Ramos (cell line): ENCODE results near the gene ALDH16A1.

ENCODE experiments used
- in situ Hi-C: fragments of 300-500 bp; cut with MboI; formaldehyde crosslinking; loops from one replicate; pipeline ENCODE4 v1.14.3; 2022; ENCODE audit warnings: low sequenced_read_pairs; ENCODE audit not compliant: unreplicated experiment

Gene ALDH16A1

DNA sequence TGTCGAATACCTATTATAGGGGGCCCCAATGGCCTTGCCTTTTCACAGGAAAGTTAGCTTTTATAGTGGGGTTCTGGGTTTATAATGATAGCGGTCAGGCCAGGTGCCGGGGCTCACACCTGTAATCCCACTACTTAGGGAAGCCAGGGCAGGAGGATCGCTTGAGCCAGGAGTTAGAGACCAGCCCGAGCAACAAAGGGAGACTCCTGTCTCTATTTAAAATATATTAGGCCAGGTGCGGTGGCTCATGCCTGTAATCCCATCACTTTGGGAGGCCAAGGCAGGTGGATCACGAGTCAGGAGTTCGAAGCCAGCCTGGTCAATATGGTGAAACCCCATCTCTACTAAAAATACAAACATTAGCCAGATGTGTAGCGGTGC, 50.5 kb downstream of the ALDH16A1 start:
- in situ Hi-C loops: no loop called here

DNA sequence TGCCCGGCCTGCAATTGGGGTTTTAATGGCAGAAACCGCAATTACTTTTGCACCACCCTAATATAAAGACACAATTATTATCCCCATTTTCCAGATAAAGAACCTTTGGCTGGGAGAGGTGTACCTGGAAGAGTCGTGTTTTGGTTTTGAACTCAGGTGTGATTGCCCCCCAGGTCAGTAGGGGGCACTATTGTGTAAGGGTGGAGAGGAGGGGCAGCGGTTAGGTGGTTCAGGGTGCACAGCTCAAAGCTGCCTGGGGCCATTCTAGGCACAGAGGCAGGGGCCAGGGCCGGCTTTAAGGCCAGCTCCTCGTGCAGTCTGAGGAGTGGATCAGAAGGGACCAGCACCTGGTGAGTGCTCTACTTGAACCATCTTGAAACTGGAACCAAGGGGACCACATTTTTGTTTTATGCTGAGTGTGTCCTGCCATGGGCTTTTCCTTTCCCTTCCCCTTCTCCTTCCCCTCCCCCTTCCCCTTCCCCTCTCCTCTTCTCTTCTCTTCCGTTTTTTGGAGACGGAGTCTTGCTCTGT, 53.6 kb downstream of the ALDH16A1 start:
- in situ Hi-C loops: loop anchor here (5.0 kb wide), 1 partner anchor 36 kb away; no protein-coding TSS in a partner anchor

DNA sequence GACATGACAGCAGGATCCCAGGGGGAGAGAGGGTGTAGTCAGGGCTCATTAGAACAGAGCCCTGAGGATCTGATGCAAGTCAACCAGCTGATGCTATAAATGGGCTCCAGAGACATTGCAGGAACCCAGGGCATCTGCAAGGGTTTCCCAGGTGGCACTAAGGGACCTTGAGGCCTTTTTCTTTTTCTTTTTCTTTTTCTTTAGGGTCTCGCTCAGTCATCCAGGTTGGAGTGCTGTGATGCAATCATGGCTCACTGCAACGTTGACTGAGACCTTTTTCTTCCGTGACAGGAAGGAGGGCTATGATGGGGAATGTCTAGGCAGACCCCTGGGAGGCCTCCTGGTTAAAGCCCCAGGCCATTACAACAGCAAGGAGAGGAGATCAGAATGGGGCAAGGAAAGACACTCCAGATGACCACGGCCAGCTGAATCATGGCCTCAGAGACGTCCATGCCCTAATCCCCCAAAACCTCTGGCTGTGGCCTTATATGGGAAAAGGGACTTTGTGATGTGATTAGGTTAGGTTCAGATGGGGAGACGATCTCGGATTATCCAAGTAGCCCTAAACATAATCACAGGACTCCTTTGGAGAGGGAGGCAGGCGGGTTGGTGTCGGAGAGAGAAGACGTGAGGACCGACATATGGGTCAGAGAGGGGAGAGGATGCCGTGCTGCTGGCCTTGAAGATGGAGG, 54.9 kb downstream of the ALDH16A1 start:
- in situ Hi-C loops: loop anchor here (5.0 kb wide), 1 partner anchor 34 kb away; no protein-coding TSS in a partner anchor

DNA sequence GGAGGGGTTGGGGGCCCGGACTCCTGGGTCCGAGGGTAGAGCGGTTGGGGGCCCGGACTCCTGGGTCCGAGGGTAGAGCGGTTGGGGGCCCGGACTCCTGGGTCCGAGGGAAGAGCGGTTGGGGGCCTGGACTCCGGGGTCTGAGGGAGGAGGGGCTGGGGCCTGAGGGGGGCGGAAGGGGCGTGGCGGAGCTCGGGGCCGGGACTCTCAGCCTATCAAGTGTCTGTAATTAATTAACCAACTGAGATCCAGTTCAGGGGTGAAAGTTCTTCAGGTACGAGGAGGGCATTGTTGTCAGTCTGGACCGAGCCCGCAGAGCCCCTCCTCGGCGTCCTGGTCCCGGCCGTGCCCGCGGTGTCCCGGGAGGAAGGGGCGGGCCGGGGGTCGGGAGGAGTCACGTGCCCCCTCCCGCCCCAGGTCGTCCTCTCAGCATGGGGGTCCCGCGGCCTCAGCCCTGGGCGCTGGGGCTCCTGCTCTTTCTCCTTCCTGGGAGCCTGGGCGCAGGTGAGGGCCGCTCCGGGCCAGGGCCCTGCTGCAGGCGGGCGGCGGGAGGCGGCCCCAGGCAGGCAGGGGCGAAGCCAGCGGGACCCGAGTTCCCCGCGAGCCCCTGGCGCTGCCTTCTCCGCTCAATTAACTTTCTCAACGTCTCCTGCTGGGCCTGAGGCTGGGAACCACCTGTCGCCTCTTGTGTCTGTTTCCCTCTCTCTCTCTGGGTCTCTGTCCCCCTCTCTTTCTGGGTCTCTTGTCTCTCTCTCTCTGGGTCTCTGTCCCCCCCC, 60.1 kb downstream of the ALDH16A1 start:
- in situ Hi-C loops: no loop called here

DNA sequence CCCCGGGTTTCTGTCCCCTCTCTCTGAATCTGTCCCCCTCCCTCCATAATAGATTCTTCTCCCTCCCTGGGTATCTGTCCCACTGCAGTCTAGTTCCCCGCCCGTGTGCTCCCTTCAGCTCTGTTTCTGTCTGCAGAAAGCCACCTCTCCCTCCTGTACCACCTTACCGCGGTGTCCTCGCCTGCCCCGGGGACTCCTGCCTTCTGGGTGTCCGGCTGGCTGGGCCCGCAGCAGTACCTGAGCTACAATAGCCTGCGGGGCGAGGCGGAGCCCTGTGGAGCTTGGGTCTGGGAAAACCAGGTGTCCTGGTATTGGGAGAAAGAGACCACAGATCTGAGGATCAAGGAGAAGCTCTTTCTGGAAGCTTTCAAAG, 60.7 kb downstream of the ALDH16A1 start:
- in situ Hi-C loops: no loop called here

DNA sequence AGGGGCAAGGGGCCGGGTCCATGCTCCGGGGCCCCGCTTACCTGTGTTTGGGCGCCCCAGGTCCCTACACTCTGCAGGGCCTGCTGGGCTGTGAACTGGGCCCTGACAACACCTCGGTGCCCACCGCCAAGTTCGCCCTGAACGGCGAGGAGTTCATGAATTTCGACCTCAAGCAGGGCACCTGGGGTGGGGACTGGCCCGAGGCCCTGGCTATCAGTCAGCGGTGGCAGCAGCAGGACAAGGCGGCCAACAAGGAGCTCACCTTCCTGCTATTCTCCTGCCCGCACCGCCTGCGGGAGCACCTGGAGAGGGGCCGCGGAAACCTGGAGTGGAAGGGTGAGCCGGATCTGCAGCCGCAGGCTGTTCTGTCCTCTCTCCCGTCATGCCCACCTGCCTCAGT, 61.1 kb downstream of the ALDH16A1 start:
- in situ Hi-C loops: no loop called here

DNA sequence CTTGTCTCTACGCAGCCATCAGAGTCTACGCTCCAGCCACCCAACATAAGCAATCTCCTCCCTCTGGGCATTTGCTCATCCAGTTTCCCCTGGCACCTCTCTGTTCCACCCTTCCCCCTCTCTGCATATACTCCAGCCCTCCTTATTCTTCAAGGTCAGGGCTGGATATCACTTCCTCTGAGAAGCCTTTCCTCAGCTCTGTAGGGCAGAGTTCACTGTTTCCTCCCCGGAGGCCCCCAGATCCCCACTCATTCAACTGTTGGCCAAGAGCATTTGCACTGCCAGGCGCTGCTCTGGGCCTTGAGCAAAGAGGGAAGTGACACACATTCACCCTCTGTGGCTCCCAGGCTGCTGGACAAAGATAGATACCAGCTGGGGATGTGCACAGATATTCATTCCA, 62.7 kb downstream of the ALDH16A1 start:
- in situ Hi-C loops: no loop called here

DNA sequence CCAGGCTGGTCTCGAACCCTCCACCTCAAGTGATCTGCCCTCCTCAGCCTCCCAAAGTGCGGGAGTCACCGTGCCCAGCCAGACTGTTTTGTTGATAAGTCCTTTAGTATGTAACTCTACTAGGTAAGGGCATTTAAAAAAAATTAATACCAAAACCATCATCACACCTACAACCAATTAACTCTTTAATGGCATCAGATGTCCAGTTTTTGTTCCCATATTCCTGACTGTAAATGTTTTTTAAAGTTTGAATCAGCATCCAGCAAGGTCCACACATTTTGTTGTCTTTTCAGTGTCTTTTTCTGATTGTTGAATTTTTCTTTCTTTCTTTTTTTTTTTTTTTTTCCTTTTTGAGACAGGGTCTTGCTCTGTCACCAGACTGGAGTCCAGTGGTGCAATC, 65.0 kb downstream of the ALDH16A1 start:
- in situ Hi-C loops: no loop called here
